ENCODE results near the gene MUL1.

- TF ChIP-seq CTCF (IDR thresholded peaks at IDR 0.05 in 2 of 3, conservative IDR thresholded peaks at IDR 0.05 in 1 of 3; ENCODE audit: borderline replicate concordance in 1 of 3, insufficient read depth in 1 of 3, low read depth in 2 of 3, low read length in 2 of 3) (no peak), JUND (IDR thresholded peaks at IDR 0.05) (no peak), EZH2 (IDR thresholded peaks at IDR 0.05) (no peak), POLR2A (IDR thresholded peaks at IDR 0.05; ENCODE audit: borderline replicate concordance, extremely low read depth, insufficient read depth, insufficient read length) (no peak), ZFX (IDR thresholded peaks at IDR 0.05) (no peak), ZNF274 (IDR thresholded peaks at IDR 0.05; ENCODE audit: low read depth, low read length) (no peak), MAX (IDR thresholded peaks at IDR 0.05) (no peak), EZH2phosphoT487 (IDR thresholded peaks at IDR 0.05; ENCODE audit: borderline replicate concordance) (no peak), POLR2AphosphoS5 (IDR thresholded peaks at IDR 0.05; ENCODE audit: low read depth, low read length) (no peak), CEBPB (IDR thresholded peaks at IDR 0.05; ENCODE audit: low read depth) (no peak), REST (IDR thresholded peaks at IDR 0.05; ENCODE audit: low read depth) (no peak), ATF3 (IDR thresholded peaks at IDR 0.05) (no peak), SRF (IDR thresholded peaks at IDR 0.05; ENCODE audit: low read depth) (no peak)
These were observed 30.4 kb downstream of the MUL1 start for GRCh38 chr1:20477348-20478056.
